HUES64 (cell line): Measurements from ENCODE around the gene RGS19.
A peak's percentile ranks its signal among the peaks of the same experiment; 100 is the strongest.

ENCODE experiments used
- H3K27ac ChIP-seq: 2 replicates; pipeline ENCODE4 v1.7.0; 2013; ENCODE audit warnings: low read depth, low read length, inconsistent platforms
- H3K27me3 ChIP-seq: 2 replicates; pipeline ENCODE4 v1.6.1; 2013; ENCODE audit warnings: mild to moderate bottlenecking, low read length; ENCODE audit not compliant: insufficient read depth
- H3K36me3 ChIP-seq: 2 replicates; pipeline ENCODE4 v1.6.1; 2013; ENCODE audit warnings: mild to moderate bottlenecking, low read length; ENCODE audit not compliant: insufficient read depth
- H3K4me1 ChIP-seq: 2 replicates; pipeline ENCODE4 v1.6.1; 2013; ENCODE audit warnings: mild to moderate bottlenecking, low read length, moderate library complexity; ENCODE audit not compliant: insufficient read depth
- H3K4me3 ChIP-seq: 2 replicates; pipeline ENCODE4 v1.5.1; 2013; ENCODE audit warnings: mild to moderate bottlenecking, low read length, moderate library complexity
- H3K9ac ChIP-seq: 2 replicates; pipeline ENCODE4 v1.6.1; 2013; ENCODE audit warnings: mild to moderate bottlenecking, low read depth, low read length
- H3K9me3 ChIP-seq: 2 replicates; pipeline ENCODE4 v1.6.1; 2013; ENCODE audit warnings: low read depth, low read length; ENCODE audit not compliant: insufficient read depth
- WGBS: fragments of 150-250, 120-280 bp; methylation state at CpG from one replicate; pipeline ENCODE4 v1.1.7; 2013; ENCODE audit warnings: missing lambda C conversion rate; 5-methylcytosine and 5-hydroxymethylcytosine counted together

Gene RGS19

DNA sequence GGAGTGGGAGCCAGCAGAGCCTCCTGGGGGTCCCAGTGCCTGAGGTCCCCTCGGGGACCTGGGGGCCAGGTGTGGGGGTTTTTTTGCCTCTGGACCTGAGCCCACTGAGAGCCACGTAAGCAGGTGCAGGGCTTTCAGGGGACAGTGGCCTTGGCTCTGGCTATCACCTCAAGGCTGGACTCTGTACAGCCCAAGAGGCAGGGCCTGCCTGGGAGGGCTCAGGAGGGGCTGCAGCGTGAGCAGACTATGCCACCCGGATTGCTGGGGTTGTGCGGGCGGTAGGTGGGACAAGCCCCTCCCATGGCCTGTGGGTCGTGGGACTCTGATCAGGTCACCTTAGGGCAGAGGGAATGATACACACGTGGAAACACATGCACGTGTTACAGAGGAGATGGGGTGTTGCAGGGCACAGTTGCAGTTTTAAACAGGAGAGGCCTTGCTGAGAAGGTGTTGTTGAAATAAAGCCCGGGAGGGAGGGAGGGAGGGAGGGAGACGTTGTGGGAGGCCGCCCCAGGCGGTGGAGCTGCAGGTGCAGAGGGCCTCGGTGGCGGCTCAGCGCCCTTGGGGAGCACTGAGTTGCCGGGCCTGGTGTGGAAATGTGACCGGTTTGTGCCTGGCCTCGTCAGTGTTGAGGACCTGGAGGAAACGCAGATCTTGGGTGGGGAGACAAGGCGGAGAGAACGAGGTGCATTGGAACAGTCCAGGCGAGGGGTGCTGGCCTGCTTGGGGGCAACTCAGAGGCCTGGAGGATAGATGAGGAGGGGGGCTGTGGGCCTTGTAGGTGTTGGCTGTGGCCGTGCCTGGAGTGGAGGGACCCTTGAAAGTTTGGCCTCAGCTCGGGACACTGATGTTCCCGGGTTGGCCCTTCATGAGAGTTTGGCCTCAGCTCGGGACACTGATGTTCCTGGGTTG is 14.0 kb downstream of the RGS19 start:
- H3K27ac ChIP-seq: no peak overlapping the region
- no peaks in the 10 kb centered on the region for H3K9me3 ChIP-seq
- H3K4me1 ChIP-seq: peaks cover 4% of the 10 kb centered on the region; the same call in 1 of the 2 replicates
- 75% methylated on average over 27 of the region's 27 CpGs for WGBS
- H3K4me3 ChIP-seq: no peak overlapping the region
- H3K36me3 ChIP-seq: no peaks in the 10 kb centered on the region
- H3K27me3 ChIP-seq: no peaks in the 10 kb centered on the region
- H3K9ac ChIP-seq: no peak overlapping the region

- Histone ChIP-seq H3K9ac (no peak overlapping the region), H3K4me1 (peaks cover 4% of the 10 kb centered on the region; the same call in 1 of the 2 replicates), H3K36me3 (no peaks in the 10 kb centered on the region), H3K9me3 (no peaks in the 10 kb centered on the region), H3K27ac (no peak overlapping the region), H3K27me3 (no peaks in the 10 kb centered on the region), H3K4me3 (peak overlapping the region; percentile 91)
- WGBS: 66% methylated on average over 12 of the region's 12 CpGs
Measured at GRCh38 chr20:64064145-64064698, 15.1 kb downstream of the RGS19 start.

GRCh38 chr20:64063389-64064144 is 15.8 kb downstream of the RGS19 start:
- peak overlapping the region; percentile 91 for H3K4me3 ChIP-seq
- no peaks in the 10 kb centered on the region for H3K9me3 ChIP-seq
- H3K36me3 ChIP-seq: no peaks in the 10 kb centered on the region
- H3K4me1 ChIP-seq: peaks cover 4% of the 10 kb centered on the region; the same call in 1 of the 2 replicates
- no peaks in the 10 kb centered on the region for H3K27me3 ChIP-seq
- H3K9ac ChIP-seq: peak overlapping the region; percentile 60
- WGBS: 5% methylated on average over 51 of the region's 51 CpGs
- H3K27ac ChIP-seq: no peak overlapping the region

DNA sequence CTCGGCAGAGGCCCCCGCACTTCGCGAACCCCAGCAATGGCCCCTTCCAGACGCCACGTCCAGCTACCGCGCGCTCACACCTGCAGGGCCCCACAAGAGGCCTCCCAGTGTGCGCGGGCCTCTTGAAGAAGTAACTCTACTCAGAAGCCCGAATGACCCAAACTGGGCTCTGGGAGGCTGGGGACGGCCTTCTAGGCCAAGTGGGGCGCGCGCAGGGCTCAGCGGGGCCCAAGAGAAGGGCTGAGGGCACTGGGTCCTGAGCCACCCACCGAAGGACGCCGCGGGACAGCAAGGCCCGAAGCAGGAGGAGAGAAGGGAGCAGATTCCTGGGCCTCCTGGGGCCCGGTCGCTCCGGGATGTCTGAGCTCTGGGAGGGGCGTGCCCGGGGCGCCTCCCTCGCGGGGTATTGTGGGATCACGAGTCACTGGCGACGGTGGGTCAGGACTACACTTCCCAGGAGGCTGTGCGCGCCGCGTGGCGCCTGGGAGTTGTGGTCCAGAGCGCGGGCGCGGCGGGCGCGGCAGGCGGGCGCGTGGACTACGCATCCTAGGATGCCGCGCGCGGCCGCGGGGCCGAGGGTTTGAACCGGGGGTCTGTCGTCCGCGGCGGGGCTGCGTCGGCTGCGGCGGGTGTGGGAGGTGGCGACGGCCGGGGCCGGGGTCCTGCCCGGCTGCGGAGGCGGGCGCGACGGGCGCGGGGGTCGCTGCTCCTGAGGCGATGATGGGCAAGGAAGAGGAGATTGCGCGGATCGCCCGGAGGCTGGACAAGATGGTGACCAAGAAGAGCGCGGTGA is 16.5 kb downstream of the RGS19 start, which contains the start of gene TCEA2:
TCEA2 (plus strand) TSS at position 603 of the 793 bp plus-strand sequence; CDS start at position 718, 115 bp downstream.
- 11% methylated on average over 85 of the region's 85 CpGs for WGBS

GRCh38 chr20:64062276-64062595 is 17.1 kb downstream of the RGS19 start:
- H3K9ac ChIP-seq: peak overlapping the region; percentile 72; the same call in 1 of the 2 replicates
- peak overlapping the region; percentile 49; the same call in 1 of the 2 replicates for H3K27ac ChIP-seq
- no peaks in the 10 kb centered on the region for H3K36me3 ChIP-seq
- no peaks in the 10 kb centered on the region for H3K9me3 ChIP-seq
- 58% methylated on average over 5 of the region's 5 CpGs for WGBS
- no peaks in the 10 kb centered on the region for H3K27me3 ChIP-seq
- peak overlapping the region; percentile 91 for H3K4me3 ChIP-seq
- H3K4me1 ChIP-seq: peaks cover 4% of the 10 kb centered on the region; the same call in 1 of the 2 replicates

More for the DNA sequence above, 16.5 kb downstream of the RGS19 start, which contains the start of gene TCEA2:
- peak within 1 kb of the TSS; percentile 72 for H3K9ac ChIP-seq
- H3K27me3 ChIP-seq: no peaks in the 10 kb centered on the region
- peaks cover 4% of the 10 kb centered on the region; the same call in 1 of the 2 replicates for H3K4me1 ChIP-seq
- H3K36me3 ChIP-seq: no peaks in the 10 kb centered on the region
- peak within 1 kb of the TSS; percentile 91 for H3K4me3 ChIP-seq
- H3K27ac ChIP-seq: peak within 1 kb of the TSS; percentile 49; the same call in 1 of the 2 replicates
- no peaks in the 10 kb centered on the region for H3K9me3 ChIP-seq

DNA sequence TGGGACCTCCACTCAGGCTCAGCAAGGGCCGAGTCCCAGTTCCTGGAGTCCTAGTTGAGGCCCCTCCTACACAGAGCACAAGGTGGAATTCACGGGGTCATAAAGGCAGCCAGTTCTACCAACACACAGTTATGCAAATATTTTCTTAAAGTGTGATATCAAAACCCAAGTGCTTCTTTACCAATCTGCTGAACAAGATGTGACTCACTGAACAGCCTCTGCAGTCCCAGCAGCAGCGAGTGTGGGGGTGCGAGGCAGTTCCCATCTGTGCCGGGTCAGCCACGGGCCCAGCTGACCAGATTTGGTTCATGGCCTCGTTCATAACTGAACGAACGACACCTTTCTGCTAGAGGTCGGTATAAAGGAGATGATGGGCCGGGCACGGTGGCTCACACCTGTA is 20.8 kb downstream of the RGS19 start:
- 90% methylated on average over 12 of the region's 12 CpGs for WGBS

GRCh38 chr20:64057628-64058498 is 21.5 kb downstream of the RGS19 start:
- Histone ChIP-seq H3K36me3 (no peaks in the 10 kb centered on the region), H3K4me1 (peaks cover 6% of the 10 kb centered on the region; the same call in 1 of the 2 replicates), H3K27me3 (no peaks in the 10 kb centered on the region), H3K27ac (no peak overlapping the region), H3K9ac (no peak overlapping the region), H3K9me3 (no peaks in the 10 kb centered on the region), H3K4me3 (no peak overlapping the region)
- WGBS: 38% methylated on average over 33 of the region's 33 CpGs

More for the DNA sequence above, 20.8 kb downstream of the RGS19 start:
- no peaks in the 10 kb centered on the region for H3K9me3 ChIP-seq
- H3K36me3 ChIP-seq: no peaks in the 10 kb centered on the region
- H3K4me1 ChIP-seq: peaks cover 6% of the 10 kb centered on the region; the same call in 1 of the 2 replicates
- no peak overlapping the region for H3K9ac ChIP-seq
- no peak overlapping the region for H3K4me3 ChIP-seq
- H3K27ac ChIP-seq: no peak overlapping the region
- H3K27me3 ChIP-seq: no peaks in the 10 kb centered on the region

GRCh38 chr20:64056889-64057627 is 22.3 kb downstream of the RGS19 start:
- no peaks in the 10 kb centered on the region for H3K27me3 ChIP-seq
- 72% methylated on average over 39 of the region's 39 CpGs for WGBS
- H3K9me3 ChIP-seq: no peaks in the 10 kb centered on the region
- H3K36me3 ChIP-seq: no peaks in the 10 kb centered on the region
- no peak overlapping the region for H3K4me3 ChIP-seq
- no peak overlapping the region for H3K9ac ChIP-seq
- H3K4me1 ChIP-seq: 0 out of 2 replicates have a peak, but pooled peaks cover 6% of the 10 kb centered on the region
- H3K27ac ChIP-seq: no peak overlapping the region

DNA sequence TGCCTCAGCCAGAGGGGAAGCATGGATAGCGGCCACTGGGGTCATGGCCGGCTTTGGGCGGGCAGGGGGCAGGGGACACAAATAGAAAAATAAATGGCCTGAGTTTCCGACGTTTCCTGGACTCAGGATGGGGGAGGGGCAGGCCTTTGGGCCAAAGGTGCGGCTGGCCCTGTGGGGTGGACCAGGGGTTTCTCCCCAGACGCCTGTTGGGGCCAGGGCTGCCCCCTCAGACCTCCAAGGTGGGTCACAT is 22.8 kb downstream of the RGS19 start:
- H3K4me3 ChIP-seq: no peak overlapping the region
- WGBS: 74% methylated on average over 7 of the region's 7 CpGs
- H3K4me1 ChIP-seq: 0 out of 2 replicates have a peak, but pooled peaks cover 6% of the 10 kb centered on the region

More for the DNA sequence above, 22.8 kb downstream of the RGS19 start:
- H3K36me3 ChIP-seq: no peaks in the 10 kb centered on the region
- H3K27me3 ChIP-seq: no peaks in the 10 kb centered on the region
- H3K27ac ChIP-seq: no peak overlapping the region
- H3K9ac ChIP-seq: no peak overlapping the region
- no peaks in the 10 kb centered on the region for H3K9me3 ChIP-seq
